Measurements from ENCODE around the gene PIP4K2A.
"Not testable (repeated sequence)": the region's sequence is repeated elsewhere in the genome, so short reads cannot be mapped to it uniquely, and the experiment has no call there.

The PIP4K2A gene

GRCh38 chr10:22518167-22518724 is 196.1 kb downstream of the PIP4K2A start:
- no peaks in the 10 kb centered on the region for H3K4me1 ChIP-seq (ENCODE audit: low read length)
- H4K20me1 ChIP-seq (ENCODE audit: insufficient read depth, low read length): no peaks in the 10 kb centered on the region
- no peaks in the 10 kb centered on the region for H3K27me3 ChIP-seq (ENCODE audit: low read depth, low read length)
- no peaks in the 10 kb centered on the region for H3K9me3 ChIP-seq (ENCODE audit: insufficient read depth, low read length)
- no peak overlapping the region for H3K4me3 ChIP-seq (ENCODE audit: low read length)
- no peak overlapping the region for H3K4me2 ChIP-seq (ENCODE audit: low read length)
- no peak overlapping the region for H3K27ac ChIP-seq (ENCODE audit: low read length)
- no peaks in the 10 kb centered on the region for H3K36me3 ChIP-seq (replicated peaks; ENCODE audit: low read depth, low read length)
- no peaks in the 10 kb centered on the region for H3K79me2 ChIP-seq (ENCODE audit: low read length)
- no peak overlapping the region for H2AFZ ChIP-seq (ENCODE audit: low read depth, low read length)
- H3K9ac ChIP-seq (ENCODE audit: low read length): no peak overlapping the region
- TF ChIP-seq CTCF (IDR thresholded peaks at IDR 0.05; ENCODE audit: low read depth, low read length) (no peak), EZH2phosphoT487 (IDR thresholded peaks at IDR 0.05; ENCODE audit: low read depth) (no peak)

- TF ChIP-seq CTCF (IDR thresholded peaks at IDR 0.05; ENCODE audit: low read depth, low read length) (no peak), EZH2phosphoT487 (IDR thresholded peaks at IDR 0.05; ENCODE audit: low read depth) (no peak)
- no peak overlapping the region for H3K4me3 ChIP-seq (ENCODE audit: low read length)
- no peaks in the 10 kb centered on the region for H3K79me2 ChIP-seq (ENCODE audit: low read length)
- no peak overlapping the region for H3K27ac ChIP-seq (ENCODE audit: low read length)
- H3K9ac ChIP-seq (ENCODE audit: low read length): no peak overlapping the region
- no peak overlapping the region for H2AFZ ChIP-seq (ENCODE audit: low read depth, low read length)
- H3K27me3 ChIP-seq (ENCODE audit: low read depth, low read length): no peaks in the 10 kb centered on the region
- H3K4me2 ChIP-seq (ENCODE audit: low read length): no peak overlapping the region
- H3K9me3 ChIP-seq (ENCODE audit: insufficient read depth, low read length): no peaks in the 10 kb centered on the region
- H4K20me1 ChIP-seq (ENCODE audit: insufficient read depth, low read length): no peaks in the 10 kb centered on the region
- H3K36me3 ChIP-seq (replicated peaks; ENCODE audit: low read depth, low read length): no peaks in the 10 kb centered on the region
- H3K4me1 ChIP-seq (ENCODE audit: low read length): no peaks in the 10 kb centered on the region
Observed at GRCh38 chr10:22515009-22515408, 199.4 kb downstream of the PIP4K2A start.

- not testable (repeated sequence) for H4K20me1 ChIP-seq (ENCODE audit: insufficient read depth, low read length); H3K4me2 ChIP-seq (ENCODE audit: low read length); H2AFZ ChIP-seq (ENCODE audit: low read depth, low read length); H3K36me3 ChIP-seq (replicated peaks; ENCODE audit: low read depth, low read length); H3K27me3 ChIP-seq (ENCODE audit: low read depth, low read length); H3K4me3 ChIP-seq (ENCODE audit: low read length); H3K4me1 ChIP-seq (ENCODE audit: low read length); H3K79me2 ChIP-seq (ENCODE audit: low read length); H3K9me3 ChIP-seq (ENCODE audit: insufficient read depth, low read length); H3K9ac ChIP-seq (ENCODE audit: low read length); H3K27ac ChIP-seq (ENCODE audit: low read length)
Observed at GRCh38 chr10:22514414-22514758, 200.0 kb downstream of the PIP4K2A start.

GRCh38 chr10:22513483-22514413 is 200.6 kb downstream of the PIP4K2A start:
- H3K79me2 ChIP-seq (ENCODE audit: low read length); H3K4me2 ChIP-seq (ENCODE audit: low read length); H3K27ac ChIP-seq (ENCODE audit: low read length); H3K27me3 ChIP-seq (ENCODE audit: low read depth, low read length); H4K20me1 ChIP-seq (ENCODE audit: insufficient read depth, low read length); H2AFZ ChIP-seq (ENCODE audit: low read depth, low read length); H3K4me1 ChIP-seq (ENCODE audit: low read length); H3K9ac ChIP-seq (ENCODE audit: low read length); H3K4me3 ChIP-seq (ENCODE audit: low read length); H3K9me3 ChIP-seq (ENCODE audit: insufficient read depth, low read length); H3K36me3 ChIP-seq (replicated peaks; ENCODE audit: low read depth, low read length): not testable (repeated sequence)

- H3K4me1 ChIP-seq (ENCODE audit: low read length); H4K20me1 ChIP-seq (ENCODE audit: insufficient read depth, low read length); H3K79me2 ChIP-seq (ENCODE audit: low read length); H2AFZ ChIP-seq (ENCODE audit: low read depth, low read length); H3K9me3 ChIP-seq (ENCODE audit: insufficient read depth, low read length); H3K9ac ChIP-seq (ENCODE audit: low read length); H3K4me2 ChIP-seq (ENCODE audit: low read length); H3K4me3 ChIP-seq (ENCODE audit: low read length); H3K36me3 ChIP-seq (replicated peaks; ENCODE audit: low read depth, low read length); H3K27me3 ChIP-seq (ENCODE audit: low read depth, low read length); H3K27ac ChIP-seq (ENCODE audit: low read length): not testable (repeated sequence)
Observed at GRCh38 chr10:22512015-22512414, 202.4 kb downstream of the PIP4K2A start.

GRCh38 chr10:22508214-22508613 is 206.2 kb downstream of the PIP4K2A start:
- not testable (repeated sequence) for H3K4me2 ChIP-seq (ENCODE audit: low read length); H3K79me2 ChIP-seq (ENCODE audit: low read length); H3K36me3 ChIP-seq (replicated peaks; ENCODE audit: low read depth, low read length); H3K9ac ChIP-seq (ENCODE audit: low read length); H3K27ac ChIP-seq (ENCODE audit: low read length); H3K9me3 ChIP-seq (ENCODE audit: insufficient read depth, low read length); H3K4me3 ChIP-seq (ENCODE audit: low read length); H3K27me3 ChIP-seq (ENCODE audit: low read depth, low read length); H4K20me1 ChIP-seq (ENCODE audit: insufficient read depth, low read length); H2AFZ ChIP-seq (ENCODE audit: low read depth, low read length)
- peaks cover 12% of the 10 kb centered on the region for H3K4me1 ChIP-seq (ENCODE audit: low read length)
